Vagina (tissue), 2 donors: ENCODE measurements around the gene TFRC.

Experiments used
- CTCF ChIP-seq, 3 experiments: fragments of 450-650 bp in 2 of 3; fragments of 200-600 bp in 1 of 3; sonication (generic) in 1 of 3; IDR thresholded peaks; one replicate each; pipeline ENCODE4 v1.5.1; 2017 to 2019; ENCODE audit warnings: antibody characterized with exemption in 3 of 3, mild to moderate bottlenecking in 2 of 3, moderate library complexity in 2 of 3
- POLR2A ChIP-seq, 2 donors: fragments of 450-650 bp; IDR thresholded peaks; one replicate each; pipeline ENCODE4 v1.6.1; 2017; ENCODE audit warnings: antibody characterized with exemption in 2 of 2, mild to moderate bottlenecking in 2 of 2, moderate library complexity in 2 of 2
- POLR2AphosphoS5 ChIP-seq, 2 donors: sonication (generic); formaldehyde crosslinking; IDR thresholded peaks; one replicate each; pipeline ENCODE4 v1.9.0; 2017; ENCODE audit warnings: antibody characterized with exemption in 2 of 2, mild to moderate bottlenecking in 2 of 2, low read depth in 1 of 2; ENCODE audit not compliant: insufficient read depth in 1 of 2

- TF ChIP-seq CTCF (IDR thresholded peaks at IDR 0.05) (no peak), POLR2A (IDR thresholded peaks at IDR 0.05) (no peak), POLR2AphosphoS5 (IDR thresholded peaks at IDR 0.05; ENCODE audit: insufficient read depth in 1 of 2, low read depth in 1 of 2) (no peak)
Measured at GRCh38 chr3:196124608-196125007, 42.7 kb upstream of the TFRC start.
